B cell (primary cell): ENCODE results near the gene TAS1R2. TPM values are rescaled to one million over a fixed set of nuclear protein-coding genes. Genes with fewer than 3 reads are reported as not detected.

Experiments used
- ATAC-seq: fragments of 200-7000 bp; cut with Tn5 transposase; one replicate; pipeline ENCODE4 v1.10.0; 2021; ENCODE audit warnings: low read depth, mild to moderate bottlenecking, moderate number of reproducible peaks, moderate library complexity
- CTCF ChIA-PET: fragments of 350-600 bp; sonication (Branson Sonifier 250); formaldehyde crosslinking; loops from one replicate; lab custom pipeline; 2021; ENCODE audit warnings: antibody characterized with exemption, inconsistent platforms; lab: Charles Lee
- POLR2A ChIA-PET: fragments of 350-600 bp; sonication (Branson Sonifier 250); formaldehyde crosslinking; loops from one replicate; lab custom pipeline; 2021; ENCODE audit warnings: antibody characterized with exemption; lab: Charles Lee
- DNase-seq: peaks from one replicate; pipeline ENCODE4 v3.0.0; 2013
- H2AFZ ChIP-seq: 2 replicates; pipeline ENCODE4 v1.6.1; 2012; ENCODE audit warnings: mild to moderate bottlenecking, low read depth, low read length; ENCODE audit not compliant: insufficient read depth, poor library complexity, severe bottlenecking
- H3K27ac ChIP-seq, 2 donors: 1 replicate in 1 of 2; 2 replicates in 1 of 2; pipeline ENCODE4 v1.5.1; 2012 to 2013; ENCODE audit warnings: low read length in 2 of 2, mild to moderate bottlenecking in 2 of 2, moderate library complexity in 1 of 2
- H3K27me3 ChIP-seq, 4 experiments: fragments of 200-600 bp in 1 of 4; sonication (generic) in 1 of 4; replicated peaks in 1 of 4; 1 replicate in 2 of 4; 2 replicates in 2 of 4; pipeline versions ENCODE4 v1.6.1 to v1.7.0; 2013 to 2016; ENCODE audit warnings: low read length in 3 of 4, mild to moderate bottlenecking in 2 of 4, mixed read lengths in 1 of 4, moderate library complexity in 1 of 4; ENCODE audit not compliant: insufficient read depth in 4 of 4, control insufficient read depth in 3 of 4; ENCODE audit errors: control extremely low read depth in 1 of 4
- H3K36me3 ChIP-seq, 2 experiments: replicated peaks in 1 of 2; 1 replicate in 1 of 2; 2 replicates in 1 of 2; pipeline versions ENCODE4 v1.6.1 to v1.7.1; 2013; ENCODE audit warnings: low read length in 1 of 2; ENCODE audit not compliant: insufficient read depth in 2 of 2, control insufficient read depth in 1 of 2; ENCODE audit errors: control extremely low read depth in 1 of 2, extremely low read depth in 1 of 2
- H3K4me1 ChIP-seq, 2 donors: fragments of 200-600 bp in 1 of 2; sonication (generic) in 1 of 2; 1 replicate in 1 of 2; 2 replicates in 1 of 2; pipeline versions ENCODE4 v1.5.1 to v1.6.1; 2013 to 2017; ENCODE audit warnings: low read length in 2 of 2; ENCODE audit not compliant: control insufficient read depth in 2 of 2, insufficient read depth in 2 of 2
- H3K4me2 ChIP-seq: replicated peaks from 2 replicates; pipeline ENCODE3; 2012; ENCODE audit warnings: mild to moderate bottlenecking, low read depth, low read length; ENCODE audit not compliant: poor library complexity, severe bottlenecking
- H3K4me3 ChIP-seq, 5 experiments: fragments of 200-600 bp in 1 of 5; sonication (generic) in 1 of 5; 1 replicate in 3 of 5; 2 replicates in 2 of 5; pipeline versions ENCODE4 v1.5.1 to v1.7.0; 2011 to 2016; ENCODE audit warnings: low read length in 4 of 5, mild to moderate bottlenecking in 4 of 5, low read depth in 2 of 5, control low read depth in 1 of 5, moderate library complexity in 1 of 5; ENCODE audit not compliant: insufficient read depth in 1 of 5; ENCODE audit errors: control extremely low read depth in 1 of 5, extremely low read depth in 1 of 5
- H3K79me2 ChIP-seq: fragments of 200-600 bp; sonication (generic); one replicate; pipeline ENCODE4 v1.6.0; 2016; ENCODE audit warnings: low read length; ENCODE audit not compliant: control insufficient read depth, insufficient read depth
- H3K9ac ChIP-seq: fragments of 200-600 bp; sonication (generic); 2 replicates; pipeline ENCODE4 v1.6.1; 2017; ENCODE audit warnings: mild to moderate bottlenecking, low read length, moderate library complexity
- H3K9me3 ChIP-seq, 3 donors: one replicate each; pipeline versions ENCODE4 v1.6.1 to v1.7.1; 2013; ENCODE audit warnings: low read length in 2 of 3; ENCODE audit not compliant: control insufficient read depth in 2 of 3, insufficient read depth in 1 of 3; ENCODE audit errors: control extremely low read depth in 1 of 3
- H4K20me1 ChIP-seq: 2 replicates; pipeline ENCODE4 v1.6.0; 2012; ENCODE audit warnings: mild to moderate bottlenecking, low read length; ENCODE audit not compliant: insufficient read depth, control insufficient read depth, poor library complexity, severe bottlenecking
- H3K27ac Mint-ChIP-seq: one replicate; pipeline ENCODE4 v1.8.0; 2021; ENCODE audit warnings: mixed read lengths
- H3K27me3 Mint-ChIP-seq: one replicate; pipeline ENCODE4 v1.8.0; 2021; ENCODE audit warnings: mixed read lengths
- H3K4me1 Mint-ChIP-seq: one replicate; pipeline ENCODE4 v1.8.0; 2021; ENCODE audit warnings: mixed read lengths
- H3K4me3 Mint-ChIP-seq: one replicate; pipeline ENCODE4 v1.8.0; 2021; ENCODE audit warnings: mixed read lengths
- H3K9me3 Mint-ChIP-seq: one replicate; pipeline ENCODE4 v1.8.0; 2022; ENCODE audit warnings: mixed read lengths; ENCODE audit not compliant: insufficient read depth
- CTCF ChIP-seq: fragments of 200-600 bp; IDR thresholded peaks from one replicate; pipeline ENCODE4 v1.8.0; 2022; ENCODE audit warnings: antibody characterized with exemption, mild to moderate bottlenecking
- EZH2 ChIP-seq: IDR thresholded peaks from 2 replicates; pipeline ENCODE4 v1.6.1; 2012; ENCODE audit warnings: borderline replicate concordance, low read depth, mild to moderate bottlenecking, moderate library complexity, low read length; ENCODE audit not compliant: insufficient read depth, poor library complexity, severe bottlenecking
- WGBS: methylation state at CpG from one replicate; pipeline ENCODE4 v1.1.5; 2013; ENCODE audit warnings: missing lambda C conversion rate; ENCODE audit not compliant: insufficient coverage; 5-methylcytosine and 5-hydroxymethylcytosine counted together
- intact Hi-C: fragments of 100-400 bp; cut with micrococcal nuclease; formaldehyde crosslinking; loops from one replicate; pipeline ENCODE4 v1.10.0; 2022
- polyA plus RNA-seq: library from polyadenylated mRNA; depleted of rRNA; stranded (reverse); fragments of >200 nt; gene quantifications from 2 replicates; pipeline ENCODE4 v1.2.3, GENCODE V29; 2012
- total RNA-seq, 2 donors: library from RNA; stranded (reverse); fragments of 120-200 nt in 1 of 2; gene quantifications; 1 replicate in 1 of 2; 2 replicates in 1 of 2; pipeline versions ENCODE4 v1.2.3 to v1.2.4, GENCODE V29; 2013 to 2022

The TAS1R2 gene
- total and polyA plus RNA-seq, 2 donors (not counting 1 experiment from before 2014, with no cell fraction given): not detected

- ChIA-PET CTCF (interaction anchor here (0.6 to 8.8 kb wide), 27 partner anchors 8 to 319 kb away, joined by 3 to 194 read pairs (median 5); partner anchors contain the start of gene IFFO2), POLR2A (interaction anchor here (0.8 to 1.8 kb wide), 4 partner anchors 20 to 65 kb away, joined by 3 to 7 read pairs (median 6); partner anchors contain the start of gene IFFO2)
- H3K79me2 ChIP-seq: peaks cover 9% of the 10 kb centered on the region
- TF ChIP-seq EZH2 (no peak), CTCF (peak; percentile 96)
- peaks cover 26 to 32% of the 10 kb centered on the region in 2 donors for H3K4me1 ChIP-seq
- no peaks in the 10 kb centered on the region for H3K27me3 ChIP-seq
- ATAC-seq: no peak
- peak overlapping the region; percentile 90 for H3K27ac Mint-ChIP-seq
- peaks cover 0 to 7% (median 0%) of the 10 kb centered on the region in 3 donors for H3K9me3 ChIP-seq
- DNase-seq: peak; percentile 83
- peaks cover 32% of the 10 kb centered on the region for H3K4me1 Mint-ChIP-seq
- peak overlapping the region; percentile 79 for H3K4me3 Mint-ChIP-seq
- H3K4me3 ChIP-seq: no peak overlapping the region
- H3K27me3 Mint-ChIP-seq: no peaks in the 10 kb centered on the region
- H3K27ac ChIP-seq: peak overlapping the region; percentile 52 to 70
- peaks cover 6% of the 10 kb centered on the region for H4K20me1 ChIP-seq
- H2AFZ ChIP-seq: peak overlapping the region; percentile 60
- H3K9me3 Mint-ChIP-seq: no peaks in the 10 kb centered on the region
- H3K36me3 ChIP-seq: peaks cover 0 to 26% of the 10 kb centered on the region in 2 experiments
- H3K4me2 ChIP-seq: peak overlapping the region; percentile 71
- 27% methylated on average over 8 of the region's 16 CpGs for WGBS
- H3K9ac ChIP-seq: peak overlapping the region; percentile 2
- intact Hi-C loops: loop anchor here (1.0 to 5.0 kb wide), 5 partner anchors 20 to 206 kb away; no protein-coding TSS in a partner anchor
Observed at GRCh38 chr1:18907021-18907916, 47.8 kb upstream of the TAS1R2 start.
